GM18499 (cell line): ENCODE measurements around the gene RHBG.

Experiments used
- ATAC-seq: cut with Tn5 transposase; IDR thresholded peaks from one replicate; pipeline ENCODE4 v1.9.1; 2021; ENCODE audit warnings: moderate number of reproducible peaks; ENCODE audit not compliant: insufficient read depth, unreplicated experiment

The RHBG gene

DNA sequence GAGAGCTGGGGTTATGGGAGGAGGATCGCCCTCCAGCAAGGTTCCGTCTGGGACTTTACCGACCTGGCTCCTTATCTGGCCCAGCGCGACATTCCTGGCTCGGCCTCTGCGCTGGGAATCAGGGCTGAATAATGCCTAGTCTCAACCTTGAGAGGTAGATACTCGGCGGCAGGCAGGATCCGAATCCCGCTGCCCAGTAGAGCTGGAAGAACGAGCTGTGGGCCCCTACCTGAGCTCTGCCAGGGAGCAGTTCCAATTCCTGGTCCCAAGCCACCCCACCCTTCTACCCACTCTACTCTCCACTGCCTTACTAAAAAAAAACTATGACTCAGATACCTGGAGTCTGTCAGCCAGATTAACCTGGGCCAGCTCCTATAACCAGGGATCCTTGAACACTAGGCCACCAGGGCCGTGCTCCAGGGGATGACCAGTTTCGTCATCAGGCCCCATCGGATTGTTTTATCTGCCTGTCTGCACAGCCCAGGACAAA, 53.6 kb downstream of the RHBG start:
- ATAC-seq, result no peak

DNA sequence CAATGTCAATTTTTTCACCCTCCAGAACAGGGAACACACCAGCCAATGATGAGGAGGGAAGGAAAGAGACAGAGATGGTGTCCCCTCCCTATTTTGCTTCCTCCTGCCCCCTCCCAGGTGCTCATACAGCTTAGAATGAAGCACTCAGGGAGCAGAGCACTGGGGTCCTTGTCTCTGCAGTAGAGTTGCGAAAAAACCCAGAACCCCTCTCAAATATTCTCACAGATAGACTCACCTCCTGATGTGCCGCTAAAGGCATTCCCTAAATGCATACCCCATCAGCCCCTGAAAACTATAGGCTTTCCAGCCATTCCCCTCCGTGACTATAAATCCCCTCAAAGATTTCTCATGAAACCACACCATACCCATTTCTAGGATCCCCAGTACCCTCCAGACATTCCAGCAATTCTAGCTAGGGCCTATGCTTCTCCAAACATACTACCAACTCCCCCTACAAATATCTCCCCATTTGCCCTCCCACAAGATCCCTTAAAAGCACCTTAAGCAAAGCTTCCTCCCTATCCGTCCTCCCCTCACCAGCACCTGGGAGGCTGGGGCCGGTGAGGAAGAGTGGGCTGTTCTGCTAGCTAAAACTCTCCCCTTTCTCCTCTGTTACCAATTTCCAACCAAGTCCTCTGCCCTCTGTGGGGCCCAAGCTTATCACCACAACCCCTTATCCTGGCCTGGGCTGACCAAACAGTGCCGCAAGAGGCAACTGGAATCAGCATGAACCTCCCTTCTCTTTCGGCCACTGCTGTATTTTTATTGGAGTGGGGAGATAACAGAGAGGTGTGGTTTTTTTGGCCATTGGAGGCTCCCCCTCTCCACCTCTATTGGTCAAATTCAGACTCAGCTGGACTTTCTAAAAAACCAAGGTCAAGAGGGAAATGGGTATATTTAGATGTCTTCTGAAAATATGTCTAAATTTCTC, 54.7 kb downstream of the RHBG start:
- ATAC-seq, result no peak

DNA sequence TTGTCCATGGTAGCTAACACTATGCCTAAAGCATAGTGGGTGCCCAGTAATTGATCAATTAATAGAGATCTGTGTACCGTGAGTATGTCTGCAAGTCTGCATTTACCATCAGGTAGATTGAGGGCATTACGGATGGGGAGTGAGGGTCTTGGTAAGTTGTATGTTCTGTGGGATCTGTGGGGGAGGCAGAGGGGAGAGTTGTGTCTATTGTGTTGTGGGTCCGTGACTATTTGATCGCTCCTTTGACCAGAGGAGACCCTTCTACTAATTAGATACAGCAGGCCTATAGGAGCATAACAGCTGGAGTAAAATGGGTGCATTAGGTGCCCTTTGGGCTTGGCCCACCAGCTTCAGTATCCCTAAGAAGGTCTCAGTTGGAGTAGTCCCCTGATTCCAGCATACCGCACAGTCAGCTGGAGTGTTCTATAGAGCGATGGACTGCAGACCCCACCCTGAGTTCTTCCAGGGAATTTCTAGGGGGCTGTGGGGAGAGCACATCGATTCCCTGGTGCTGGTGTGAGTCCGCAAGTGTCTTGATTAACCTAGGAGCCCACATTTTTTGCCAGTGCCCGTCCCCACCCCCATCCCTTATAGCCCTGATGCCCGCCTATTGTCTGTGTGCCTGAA, 55.9 kb downstream of the RHBG start:
- ATAC-seq, result no peak

DNA sequence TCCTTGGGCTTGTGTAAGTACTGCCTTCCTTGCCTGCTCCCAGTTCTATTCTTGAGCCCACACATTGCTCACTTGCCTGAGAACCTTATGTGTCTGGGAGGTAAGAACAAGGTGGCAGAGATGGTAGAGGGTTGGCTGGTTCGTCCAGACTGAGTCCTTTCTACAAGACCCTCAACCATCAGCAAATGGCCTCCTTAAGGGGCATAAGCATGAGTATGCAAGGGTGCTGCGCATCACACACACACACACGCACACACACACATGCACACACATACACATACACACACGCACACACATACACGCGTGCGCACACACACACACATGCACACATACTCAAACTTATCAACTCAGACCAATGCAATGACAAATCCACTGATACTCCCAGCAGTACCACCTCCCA, 56.9 kb downstream of the RHBG start:
- no peak for ATAC-seq

DNA sequence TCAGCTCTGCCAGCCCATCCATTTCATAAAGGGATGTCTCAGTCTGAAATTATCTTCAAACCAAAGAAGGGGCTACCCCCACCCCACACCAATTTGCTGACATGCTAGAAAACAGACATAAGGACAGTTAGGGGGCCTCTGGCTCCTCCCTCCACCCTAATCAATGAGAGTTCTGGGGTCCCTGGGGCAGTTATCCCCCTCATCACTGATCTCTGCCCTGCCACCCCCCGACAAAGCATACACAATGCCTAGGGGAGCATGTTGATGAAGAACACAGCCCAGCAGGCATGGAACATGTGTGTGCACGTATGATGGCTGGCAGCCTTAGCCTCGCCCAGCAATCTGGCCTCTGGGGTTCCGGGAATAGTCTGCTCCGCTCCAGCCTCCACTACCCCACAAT, 58.9 kb downstream of the RHBG start:
- no peak for ATAC-seq

DNA sequence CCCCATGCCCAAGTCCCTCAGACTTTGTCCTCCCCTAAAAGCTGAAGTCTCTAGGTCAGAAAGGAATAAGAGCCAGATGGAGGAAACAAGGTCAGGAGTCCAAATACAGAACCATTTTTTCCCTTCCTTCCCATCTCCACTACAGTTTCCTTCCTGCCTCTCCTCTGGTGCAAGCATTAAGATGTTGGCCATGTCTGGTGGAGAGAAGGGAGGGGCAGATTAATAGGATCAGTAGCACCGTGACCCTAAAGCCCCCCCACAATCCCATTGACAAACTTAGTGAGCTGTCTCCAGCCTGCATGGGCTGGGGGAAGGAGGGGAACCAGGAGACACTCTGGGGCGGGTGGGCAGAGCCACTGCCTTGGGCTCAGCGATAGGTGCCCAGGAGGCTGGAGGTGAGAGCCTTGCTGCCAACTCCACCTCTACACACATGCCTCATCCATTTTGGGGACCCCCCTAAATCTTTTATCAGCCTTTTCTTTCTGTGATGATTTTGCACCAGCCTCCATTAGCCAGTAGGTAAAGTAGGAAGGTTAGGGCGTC, 59.8 kb downstream of the RHBG start:
- ATAC-seq, result no peak

DNA sequence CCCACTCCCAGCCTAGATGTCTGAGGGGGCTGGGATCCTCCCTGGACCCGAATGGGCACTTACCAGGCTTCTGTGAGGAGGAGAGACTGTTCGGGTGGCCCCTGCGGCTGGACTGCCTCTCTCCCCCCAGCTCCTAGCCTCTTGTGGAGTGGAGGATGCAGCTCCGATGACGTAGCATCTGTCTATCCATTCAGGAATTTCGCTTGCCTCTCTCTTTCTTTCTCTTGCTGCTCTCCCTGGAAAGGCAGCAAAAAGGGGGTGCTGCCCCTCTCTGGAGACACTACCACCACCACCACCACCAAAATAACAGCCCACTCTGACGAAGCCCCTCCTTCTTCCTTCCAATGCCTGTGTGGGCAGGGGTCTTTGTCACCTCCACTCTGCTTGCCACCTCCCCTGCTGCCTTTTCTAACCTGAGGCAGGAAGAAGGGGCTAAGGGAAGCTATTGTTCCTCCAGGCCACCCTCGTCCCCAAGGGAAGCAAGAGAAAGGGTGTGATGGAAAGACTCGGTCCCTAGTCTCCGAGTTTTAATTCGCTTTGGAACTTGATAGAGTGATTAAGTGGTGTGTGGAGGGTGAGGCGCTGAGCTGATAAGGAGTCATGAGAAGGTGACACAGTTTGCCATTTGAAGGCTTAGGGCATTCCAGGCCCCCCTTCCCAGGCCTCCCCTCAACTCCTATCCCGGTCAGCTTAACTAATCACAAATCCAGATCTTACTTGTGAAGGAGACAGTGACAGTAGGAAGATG, 60.5 kb downstream of the RHBG start:
- ATAC-seq, result no peak

DNA sequence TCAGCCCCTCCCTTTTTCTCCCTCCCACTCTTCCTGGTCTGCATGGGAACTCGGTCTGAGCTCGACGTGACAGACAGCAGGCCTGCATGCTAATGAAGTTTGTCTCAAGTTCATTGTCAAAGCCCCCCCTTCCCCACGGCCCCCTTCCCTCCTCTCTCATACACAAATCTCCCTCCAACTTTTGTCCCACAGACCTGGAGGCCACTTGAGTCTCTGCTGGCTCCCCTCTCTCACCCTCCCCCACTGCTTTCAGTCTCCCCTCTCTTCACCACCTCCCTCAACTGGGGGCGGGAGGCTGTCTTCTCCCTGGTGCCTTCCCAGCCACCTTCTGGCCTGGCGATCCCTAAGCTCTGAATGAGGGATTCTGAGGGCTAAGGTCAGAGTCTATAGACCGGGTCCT, 61.3 kb downstream of the RHBG start:
- ATAC-seq, result no peak

DNA sequence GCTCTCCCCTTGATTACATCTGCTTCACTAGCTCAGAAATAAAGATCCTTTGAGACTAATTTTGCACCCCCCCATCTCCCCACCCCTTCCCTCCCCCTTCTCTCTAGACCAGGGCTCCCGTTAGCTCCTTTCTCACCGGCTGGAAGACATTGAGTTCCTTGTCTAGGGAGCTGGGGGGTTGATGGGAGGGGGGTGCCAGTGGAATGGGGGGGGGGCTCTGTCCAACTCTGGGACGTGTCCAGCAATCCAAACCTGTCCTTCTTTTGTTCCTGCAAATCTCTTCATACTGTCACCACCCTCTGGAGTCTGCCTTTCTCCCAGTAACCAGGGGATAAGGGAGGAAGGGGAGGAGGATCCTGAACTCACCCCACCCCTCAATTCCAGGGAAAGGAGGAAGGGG, 61.9 kb downstream of the RHBG start:
- ATAC-seq, result no peak

DNA sequence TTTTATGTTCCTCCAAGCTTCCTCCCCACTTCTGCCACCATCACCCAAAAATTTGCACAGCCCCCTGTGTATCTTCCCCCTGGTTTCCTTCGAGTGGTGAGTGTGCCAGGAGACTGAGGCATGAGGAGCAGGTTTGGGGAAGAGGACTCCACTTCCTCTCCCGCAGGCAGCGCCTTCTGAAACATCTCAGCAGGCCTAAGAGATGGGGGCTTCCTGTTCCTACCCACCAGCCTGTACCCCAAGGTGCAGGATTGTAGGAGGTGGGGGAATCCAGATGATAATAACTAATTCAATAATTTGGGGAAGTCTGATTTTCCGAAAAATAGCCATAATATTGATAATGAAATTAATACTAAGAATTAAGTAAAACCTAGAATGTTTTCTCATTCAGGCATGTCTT, 62.4 kb downstream of the RHBG start:
- no peak for ATAC-seq

DNA sequence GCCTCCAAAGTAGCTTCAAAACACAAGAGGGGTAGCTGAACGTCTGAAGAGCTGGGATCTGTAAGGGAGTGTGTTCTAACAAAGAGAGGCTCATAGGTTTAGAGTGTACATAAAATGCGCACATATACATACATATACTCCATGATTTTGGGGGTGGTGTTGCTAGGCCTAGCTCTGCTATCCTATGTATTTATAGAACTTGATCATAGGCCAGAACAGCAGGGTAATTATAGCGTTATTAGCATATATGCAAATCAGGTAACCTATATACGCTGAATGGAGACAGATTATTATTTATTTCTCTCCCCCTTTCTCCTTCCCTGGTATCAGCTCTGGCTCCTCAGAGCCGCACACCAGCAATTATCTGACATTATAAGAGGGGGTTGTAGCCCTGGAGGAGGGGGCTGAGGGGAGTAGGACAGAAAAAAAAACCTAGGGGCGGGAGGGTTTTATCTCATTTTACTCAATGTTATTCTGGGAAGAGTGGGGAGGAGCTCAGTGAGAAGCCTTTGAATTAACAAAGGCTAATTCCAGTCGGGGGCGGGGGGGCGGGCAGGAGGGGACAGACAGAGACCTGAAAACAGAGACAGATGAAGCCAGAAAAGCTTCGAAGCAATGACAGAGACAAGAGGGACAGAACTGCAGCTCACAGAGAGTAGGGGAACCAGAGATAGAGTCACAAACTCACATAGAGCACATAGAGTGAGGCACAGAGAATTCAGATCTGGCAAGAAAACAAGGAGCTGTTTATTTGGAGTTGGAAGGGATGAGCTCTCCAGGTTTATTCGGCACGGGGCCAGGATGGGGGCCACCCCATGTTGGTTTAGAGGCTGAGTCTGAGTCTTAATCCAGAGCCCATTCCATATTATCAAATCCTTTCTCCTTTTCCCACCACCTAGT, 63.0 kb downstream of the RHBG start:
- no peak for ATAC-seq

DNA sequence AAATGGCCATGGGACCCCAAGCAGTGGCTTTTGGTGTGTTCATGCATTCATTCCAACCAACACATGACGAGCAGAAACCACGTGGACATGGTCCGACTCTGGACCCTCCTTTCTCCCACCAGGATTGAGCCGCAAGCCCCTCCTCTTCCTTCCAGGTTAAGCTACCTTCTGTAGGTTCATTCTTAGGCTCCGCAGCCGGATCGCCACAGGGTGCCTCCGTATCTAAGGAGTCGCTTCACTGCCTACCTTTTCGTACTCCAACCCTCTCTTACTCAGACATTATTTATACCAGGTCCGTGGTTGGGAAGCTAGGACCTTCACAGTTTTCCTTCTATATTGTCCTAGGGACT, 63.6 kb downstream of the RHBG start:
- no peak for ATAC-seq

DNA sequence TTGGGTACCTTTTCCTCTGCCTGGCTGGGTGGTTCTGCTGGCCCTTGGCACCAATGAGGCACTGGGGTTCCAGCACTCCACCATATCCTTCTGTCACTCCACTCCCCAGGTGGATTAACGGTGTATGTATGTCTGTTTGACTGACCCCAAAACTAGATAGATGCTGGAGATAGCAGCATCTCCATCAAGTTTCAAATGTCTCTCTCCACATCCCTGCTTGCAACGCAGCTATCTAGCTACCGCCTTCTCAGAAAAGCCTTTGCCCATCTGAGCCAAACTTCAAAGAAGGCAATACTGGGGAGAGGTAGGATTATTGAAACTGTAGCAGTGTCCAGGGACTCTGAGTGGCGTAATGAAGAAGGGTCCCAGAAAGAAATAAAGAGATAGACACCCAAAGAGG, 64.0 kb downstream of the RHBG start:
- ATAC-seq, result no peak

DNA sequence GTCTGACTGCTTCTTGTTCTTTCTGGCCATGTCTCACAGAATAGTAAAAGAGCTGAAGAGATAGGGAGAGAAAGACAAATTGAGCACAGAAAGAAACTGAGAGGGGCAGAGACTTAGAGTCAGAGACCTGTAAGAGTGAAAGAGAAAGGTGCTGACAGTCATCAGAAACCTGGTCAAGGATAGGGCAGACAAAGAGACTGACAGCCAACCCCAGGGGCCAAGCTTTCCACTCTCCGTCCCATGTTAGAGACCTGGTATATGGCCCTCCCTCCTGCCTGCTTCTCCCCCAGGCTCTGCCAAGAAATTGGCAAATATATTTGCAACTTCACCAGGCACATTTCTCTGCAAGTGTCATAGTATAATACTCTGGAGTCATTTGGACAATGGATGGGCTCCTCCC, 64.6 kb downstream of the RHBG start:
- no peak for ATAC-seq
